IPS DF 4.7 (cell line): Measurements from ENCODE around the gene YBX1.

Source experiments
- DNase-seq: peaks from one replicate; pipeline ENCODE4 v3.0.0-alpha.2; 2013; ENCODE audit warnings: low spot score; ENCODE audit errors: extremely low read depth

Gene YBX1

GRCh38 chr1:42734201-42735035, 52.2 kb downstream of the YBX1 start:
- DNase-seq = no peak

GRCh38 chr1:42735056-42735455, 52.8 kb downstream of the YBX1 start:
- DNase-seq = no peak

- DNase-seq = no peak
Observed at GRCh38 chr1:42735477-42736105, 53.4 kb downstream of the YBX1 start.

GRCh38 chr1:42736152-42736551, 53.9 kb downstream of the YBX1 start:
- DNase-seq = no peak

- no peak for DNase-seq
Observed at GRCh38 chr1:42736571-42737200, 54.5 kb downstream of the YBX1 start.

GRCh38 chr1:42737257-42737656, 55.0 kb downstream of the YBX1 start:
- DNase-seq = no peak

- DNase-seq = no peak
Observed at GRCh38 chr1:42737986-42738677, 55.9 kb downstream of the YBX1 start.

- no peak for DNase-seq
Observed at GRCh38 chr1:42738678-42739226, 56.5 kb downstream of the YBX1 start.

GRCh38 chr1:42739753-42740700, 57.8 kb downstream of the YBX1 start, which contains the start of gene CLDN19:
TSS of gene CLDN19 (minus strand) at chr1:42740236. CDS start at chr1:42740063, 173 bp downstream.
- DNase-seq = peak; percentile 66

- no peak for DNase-seq
Observed at GRCh38 chr1:42740851-42741580, 58.8 kb downstream of the YBX1 start.

- no peak for DNase-seq
Observed at GRCh38 chr1:42741706-42742105, 59.5 kb downstream of the YBX1 start.

- no peak for DNase-seq
Observed at GRCh38 chr1:42742141-42742540, 59.9 kb downstream of the YBX1 start.

GRCh38 chr1:42742617-42743316, 60.5 kb downstream of the YBX1 start:
- no peak for DNase-seq

- DNase-seq = no peak
Observed at GRCh38 chr1:42743317-42744147, 61.3 kb downstream of the YBX1 start.

- DNase-seq = no peak
Observed at GRCh38 chr1:42744148-42744413, 61.9 kb downstream of the YBX1 start.

- no peak for DNase-seq
Observed at GRCh38 chr1:42745851-42746250, 63.6 kb downstream of the YBX1 start.

GRCh38 chr1:42746436-42747105, 64.4 kb downstream of the YBX1 start:
- DNase-seq = no peak

- no peak for DNase-seq
Observed at GRCh38 chr1:42747125-42747524, 64.9 kb downstream of the YBX1 start.
